PFSK-1 (cell line): ENCODE results near the gene PLG.

Source experiments
- FOXP2 ChIP-seq: optimal IDR thresholded peaks from 2 replicates; pipeline ENCODE3; 2011; ENCODE audit warnings: borderline replicate concordance, control low read depth, inconsistent platforms; ENCODE audit not compliant: insufficient read depth; ENCODE audit errors: extremely low read length, extremely low read depth
- POLR2AphosphoS5 ChIP-seq: IDR thresholded peaks from 2 replicates; pipeline ENCODE4 v1.6.1; 2012; ENCODE audit warnings: low read depth, mild to moderate bottlenecking, control low read depth, low read length, moderate library complexity
- REST ChIP-seq, 2 experiments: IDR thresholded peaks; 2 replicates each; pipeline versions ENCODE4 v1.6.1 to v1.8.0; 2011 to 2012; ENCODE audit warnings: low read depth in 2 of 2, low read length in 2 of 2, control low read depth in 1 of 2, inconsistent platforms in 1 of 2, mild to moderate bottlenecking in 1 of 2, moderate library complexity in 1 of 2; ENCODE audit not compliant: insufficient read depth in 1 of 2
- SIN3A ChIP-seq: IDR thresholded peaks from 2 replicates; pipeline ENCODE4 v1.6.1; 2012; ENCODE audit warnings: mild to moderate bottlenecking, low read length, moderate library complexity, borderline replicate concordance; ENCODE audit not compliant: insufficient read depth
- TAF1 ChIP-seq: IDR thresholded peaks from 2 replicates; pipeline ENCODE4 v1.6.1; 2012; ENCODE audit warnings: low read length, control low read depth, borderline replicate concordance; ENCODE audit not compliant: insufficient read depth

The PLG gene

GRCh38 chr6:160692369-160692959 lies 9.6 kb upstream of the PLG start:
- TF ChIP-seq POLR2AphosphoS5 = no peak
- no peak for TF ChIP-seq TAF1
- no peak for TF ChIP-seq FOXP2
- TF ChIP-seq SIN3A = no peak
- no peak for TF ChIP-seq REST (IDR thresholded peaks at IDR 0.05; ENCODE audit: insufficient read depth in 1 of 2, low read depth in 2 of 2, low read length in 2 of 2)

DNA sequence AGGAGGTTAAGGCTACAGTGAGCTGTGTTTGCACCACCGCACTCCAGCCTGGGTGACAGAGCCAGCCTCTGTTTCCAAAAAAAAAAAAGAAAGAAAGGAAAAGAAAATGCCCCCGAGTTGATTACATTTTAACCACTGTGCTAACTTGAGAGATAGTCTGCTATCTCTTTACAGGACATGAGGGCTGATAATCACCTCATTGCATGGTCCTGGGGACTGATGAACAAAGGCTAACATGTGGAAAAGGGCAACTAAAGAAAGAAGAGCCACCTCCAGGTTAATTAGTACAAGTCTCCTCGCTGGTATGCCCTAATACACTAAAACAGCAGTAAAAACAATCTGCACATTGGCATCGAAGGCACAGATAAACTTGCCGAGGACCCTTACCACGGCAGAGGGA lies 4.2 kb upstream of the PLG start:
- TF ChIP-seq FOXP2 (no peak), TAF1 (no peak), SIN3A (no peak), POLR2AphosphoS5 (no peak), REST (IDR thresholded peaks at IDR 0.05; ENCODE audit: insufficient read depth in 1 of 2, low read depth in 2 of 2, low read length in 2 of 2) (no peak)

- TF ChIP-seq TAF1 (no peak), POLR2AphosphoS5 (no peak), REST (IDR thresholded peaks at IDR 0.05; ENCODE audit: insufficient read depth in 1 of 2, low read depth in 2 of 2, low read length in 2 of 2) (no peak), SIN3A (no peak), FOXP2 (no peak)
These were observed 12.8 kb downstream of the PLG start for GRCh38 chr6:160714731-160715316.

DNA sequence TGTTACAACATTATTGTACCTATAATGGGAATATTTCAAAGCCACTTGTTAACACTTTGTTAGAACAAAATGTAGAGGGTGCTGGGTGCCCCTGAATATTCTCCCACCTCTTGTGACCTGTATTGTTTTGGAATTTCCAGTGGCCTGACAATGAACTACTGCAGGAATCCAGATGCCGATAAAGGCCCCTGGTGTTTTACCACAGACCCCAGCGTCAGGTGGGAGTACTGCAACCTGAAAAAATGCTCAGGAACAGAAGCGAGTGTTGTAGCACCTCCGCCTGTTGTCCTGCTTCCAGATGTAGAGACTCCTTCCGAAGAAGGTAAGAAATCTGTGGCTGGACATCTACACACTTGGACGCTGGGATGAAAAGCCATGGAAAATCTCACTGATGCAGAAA lies 28.9 kb downstream of the PLG start:
- no peak for TF ChIP-seq REST (IDR thresholded peaks at IDR 0.05; ENCODE audit: insufficient read depth in 1 of 2, low read depth in 2 of 2, low read length in 2 of 2)
- TF ChIP-seq POLR2AphosphoS5 = no peak
- TF ChIP-seq SIN3A = no peak
- TF ChIP-seq TAF1 = no peak
- no peak for TF ChIP-seq FOXP2

DNA sequence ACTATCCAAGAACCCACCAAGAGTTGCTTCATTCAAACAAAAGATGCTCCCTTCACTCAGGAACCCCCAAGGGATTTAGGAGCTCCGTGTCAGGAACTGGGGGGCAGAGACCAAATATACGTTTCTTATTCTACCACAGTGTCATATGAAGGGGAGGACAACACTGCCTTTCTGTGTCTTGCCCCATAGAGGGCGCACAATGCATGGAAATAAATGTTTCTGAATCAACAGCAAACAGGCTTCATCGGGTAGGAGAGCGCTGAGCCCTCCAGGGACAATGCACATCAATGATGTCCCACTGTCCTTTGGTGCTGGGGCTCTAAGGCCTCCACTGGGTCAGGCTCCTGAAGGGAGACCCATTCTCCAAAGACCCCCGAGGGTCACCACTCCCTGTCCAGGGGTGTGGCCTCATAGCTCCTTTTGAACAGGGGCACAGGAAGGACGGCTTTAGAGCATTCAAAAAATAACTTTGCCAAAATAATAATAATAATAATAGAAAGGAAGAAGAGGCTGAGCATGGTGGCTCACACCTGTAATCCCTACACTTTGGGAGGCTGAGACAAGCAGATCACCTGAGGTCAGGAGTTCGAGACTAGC lies 31.1 kb downstream of the PLG start:
- TF ChIP-seq FOXP2 (no peak), POLR2AphosphoS5 (no peak), REST (IDR thresholded peaks at IDR 0.05; ENCODE audit: insufficient read depth in 1 of 2, low read depth in 2 of 2, low read length in 2 of 2) (no peak), TAF1 (no peak), SIN3A (no peak)
